ENCODE data around the gene CEP112. TPM values are rescaled to one million over a fixed set of nuclear protein-coding genes. Genes with fewer than 3 reads are reported as not detected.
"Not testable (repeated sequence)": the region's sequence is repeated elsewhere in the genome, so short reads cannot be mapped to it uniquely, and the experiment has no call there.

The CEP112 gene
- total and polyA plus RNA-seq, 4 donors = 1.1 to 4.9 (median 1.4) TPM

- Histone ChIP-seq H3K36me3 (ENCODE audit: control insufficient read depth in 4 of 4, insufficient read depth in 3 of 4, low read depth in 1 of 4, low read length in 3 of 4) (no peaks in the 10 kb centered on the region), H3K9me3 (ENCODE audit: control insufficient read depth in 4 of 4, low read length in 3 of 4) (no peaks in the 10 kb centered on the region), H3K27me3 (ENCODE audit: control insufficient read depth in 4 of 4, insufficient read depth in 4 of 4, low read length in 3 of 4) (no peaks in the 10 kb centered on the region), H3K4me3 (ENCODE audit: low read depth in 1 of 3, low read length in 3 of 3) (no peak overlapping the region), H3K4me1 (ENCODE audit: control insufficient read depth in 4 of 4, insufficient read depth in 4 of 4, low read length in 3 of 4) (no peaks in the 10 kb centered on the region), H3K27ac (ENCODE audit: low read depth in 1 of 2, low read length in 2 of 2) (no peak overlapping the region), H3K9ac (ENCODE audit: low read depth in 1 of 2, low read length in 2 of 2) (no peak overlapping the region)
- TF ChIP-seq RAD21 (IDR thresholded peaks at IDR 0.05) = no peak
- TF ChIP-seq HNF4A (conservative IDR thresholded peaks at IDR 0.05) = no peak
- no peak for TF ChIP-seq YY1 (IDR thresholded peaks at IDR 0.05)
- no peak for TF ChIP-seq JUND (IDR thresholded peaks at IDR 0.05)
- TF ChIP-seq TAF1 (conservative IDR thresholded peaks at IDR 0.05) = no peak
- no peak for TF ChIP-seq ATF3 (IDR thresholded peaks at IDR 0.05)
- no peak for TF ChIP-seq ZBTB33 (IDR thresholded peaks at IDR 0.05)
- no peak for TF ChIP-seq REST (IDR thresholded peaks at IDR 0.05)
- no peak for TF ChIP-seq NR2F2 (IDR thresholded peaks at IDR 0.05)
- DNase-seq (ENCODE audit: low spot score) = no peak
- WGBS = 91% methylated on average over 2 of the region's 2 CpGs
Measured at GRCh38 chr17:66085221-66085620, 106.7 kb downstream of the CEP112 start.

GRCh38 chr17:66080670-66081069, 111.3 kb downstream of the CEP112 start:
- H3K9ac ChIP-seq (ENCODE audit: low read depth in 1 of 2, low read length in 2 of 2); H3K36me3 ChIP-seq (ENCODE audit: control insufficient read depth in 4 of 4, insufficient read depth in 3 of 4, low read depth in 1 of 4, low read length in 3 of 4); H3K27ac ChIP-seq (ENCODE audit: low read depth in 1 of 2, low read length in 2 of 2); DNase-seq (ENCODE audit: low spot score); H3K4me1 ChIP-seq (ENCODE audit: control insufficient read depth in 4 of 4, insufficient read depth in 4 of 4, low read length in 3 of 4); H3K4me3 ChIP-seq (ENCODE audit: low read depth in 1 of 3, low read length in 3 of 3); H3K9me3 ChIP-seq (ENCODE audit: control insufficient read depth in 4 of 4, low read length in 3 of 4); H3K27me3 ChIP-seq (ENCODE audit: control insufficient read depth in 4 of 4, insufficient read depth in 4 of 4, low read length in 3 of 4): not testable (repeated sequence)
- 93% methylated on average over 3 of the region's 3 CpGs for WGBS

- Histone ChIP-seq H3K9me3 (ENCODE audit: control insufficient read depth in 4 of 4, low read length in 3 of 4) (peaks cover 0 to 2% (median 0%) of the 10 kb centered on the region in 4 donors), H3K27ac (ENCODE audit: low read depth in 1 of 2, low read length in 2 of 2) (no peak overlapping the region), H3K36me3 (ENCODE audit: control insufficient read depth in 4 of 4, insufficient read depth in 3 of 4, low read depth in 1 of 4, low read length in 3 of 4) (no peaks in the 10 kb centered on the region), H3K27me3 (ENCODE audit: control insufficient read depth in 4 of 4, insufficient read depth in 4 of 4, low read length in 3 of 4) (no peaks in the 10 kb centered on the region), H3K4me1 (ENCODE audit: control insufficient read depth in 4 of 4, insufficient read depth in 4 of 4, low read length in 3 of 4) (no peaks in the 10 kb centered on the region), H3K9ac (ENCODE audit: low read depth in 1 of 2, low read length in 2 of 2) (no peak overlapping the region), H3K4me3 (ENCODE audit: low read depth in 1 of 3, low read length in 3 of 3) (no peak overlapping the region)
- 83% methylated on average over 5 of the region's 5 CpGs for WGBS
- DNase-seq (ENCODE audit: low spot score) = no peak
- no peak for TF ChIP-seq FOXA1 (IDR thresholded peaks at IDR 0.05)
- no peak for TF ChIP-seq HNF4G (IDR thresholded peaks at IDR 0.05)
- TF ChIP-seq RXRA (IDR thresholded peaks at IDR 0.05) = no peak
Measured at GRCh38 chr17:66076546-66077190, 115.3 kb downstream of the CEP112 start.

All from liver (tissue), 9 donors.